HG03025 (cell line): ENCODE results near the gene SLC17A7.

ENCODE experiments used
- ATAC-seq: cut with Tn5 transposase; IDR thresholded peaks from one replicate; pipeline ENCODE4 v1.9.1; 2021; ENCODE audit warnings: mild to moderate bottlenecking, moderate library complexity; ENCODE audit not compliant: unreplicated experiment, low FRiP score

SLC17A7 gene

DNA sequence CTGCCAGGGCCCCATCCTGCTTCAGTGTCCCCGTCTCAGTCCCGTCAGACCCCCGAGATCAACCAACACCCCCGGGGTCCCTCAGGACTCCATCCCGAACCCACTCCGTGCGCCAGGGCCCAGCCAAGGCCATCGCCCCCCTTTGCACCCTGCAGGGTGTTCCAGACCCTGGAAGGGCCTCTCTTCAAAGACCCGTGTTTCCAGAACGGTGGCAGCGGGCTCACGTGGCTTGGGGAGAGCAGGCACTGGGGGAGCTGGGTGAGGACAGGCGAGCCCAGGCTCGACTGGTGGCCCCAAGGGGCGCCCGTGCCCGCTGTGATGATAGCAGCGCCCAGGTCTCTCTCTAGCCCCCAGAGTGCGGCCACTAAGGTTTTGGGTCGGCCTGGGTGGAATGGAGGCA lies 51.9 kb downstream of the SLC17A7 start:
- ATAC-seq: no peak

DNA sequence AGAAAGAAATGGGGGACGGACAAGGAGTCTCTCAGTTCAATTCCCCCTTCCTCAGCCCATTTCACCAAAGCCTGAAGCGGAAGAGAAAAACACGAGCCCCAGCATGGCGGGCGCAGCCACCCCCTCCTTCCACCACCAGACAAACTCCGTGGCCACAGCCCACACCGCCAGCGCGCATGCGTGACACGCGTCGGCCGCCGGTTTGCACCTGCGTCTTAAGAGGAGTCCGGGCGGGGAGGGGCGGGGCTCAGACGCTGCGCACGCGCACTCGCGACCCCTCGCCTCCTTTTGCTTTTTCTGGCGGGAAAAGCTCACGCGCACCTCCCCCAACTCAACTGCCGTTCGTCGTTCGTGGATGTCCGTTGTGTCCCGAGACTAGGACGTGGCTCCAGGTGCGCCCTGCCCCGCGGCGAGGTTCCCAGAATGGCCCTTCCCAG lies 53.4 kb downstream of the SLC17A7 start, which contains the start of gene KASH5:
TSS of gene KASH5 (plus strand) at position 314 of the 437 bp plus-strand sequence. CDS start 2,635 bp downstream, outside the sequence.
- ATAC-seq: no peak

- ATAC-seq: no peak
Measured at GRCh38 chr19:49383599-49383998, 57.7 kb downstream of the SLC17A7 start.

GRCh38 chr19:49382639-49383038 lies 58.7 kb downstream of the SLC17A7 start:
- no peak for ATAC-seq

DNA sequence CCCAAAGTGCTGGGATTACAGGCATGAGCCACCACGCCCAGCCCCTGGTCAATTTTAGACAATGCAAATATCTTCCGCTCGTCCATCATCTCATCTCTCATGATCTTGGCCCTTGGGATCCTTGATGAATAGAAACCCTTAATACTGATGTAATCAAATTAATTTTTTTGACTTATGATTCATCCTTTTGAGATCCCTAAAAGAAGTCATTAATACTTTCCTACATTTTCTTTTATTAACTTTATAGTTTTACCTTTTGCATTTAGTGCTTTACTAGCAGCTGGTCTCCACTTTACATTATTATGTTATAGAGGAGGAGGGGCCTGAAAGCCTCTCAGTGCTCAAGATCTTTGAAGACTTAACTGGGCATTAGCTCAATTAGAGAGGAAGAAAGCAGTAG lies 60.9 kb downstream of the SLC17A7 start:
- no peak for ATAC-seq
